ENCODE data around the gene SLU7. TPM values are rescaled to one million over a fixed set of nuclear protein-coding genes. Genes with fewer than 3 reads are reported as not detected.

Gene SLU7
- total and polyA plus RNA-seq, 2 donors (not counting 3 experiments of a cell fraction or from before 2014, with no cell fraction given), result 10.2 to 48.2 TPM

DNA sequence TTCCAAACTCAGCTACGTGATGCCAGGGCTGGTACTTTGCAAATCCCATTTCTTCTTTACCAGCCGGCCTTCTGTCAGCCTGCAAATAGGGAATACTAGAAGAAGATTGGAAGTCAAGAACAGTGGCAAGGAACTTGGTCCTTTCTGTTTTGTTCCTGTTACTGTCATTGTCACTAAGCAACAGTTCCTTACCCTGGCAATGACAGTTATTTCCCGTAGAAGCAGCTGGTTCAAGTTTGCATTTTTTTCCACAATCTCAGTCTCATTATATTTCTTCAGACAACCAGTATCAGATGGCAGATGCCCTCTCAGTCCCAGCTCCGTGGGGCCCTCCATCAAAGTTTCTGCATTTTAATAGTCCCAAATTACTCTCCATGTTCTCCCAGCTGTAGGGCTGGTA is 39.4 kb downstream of the SLU7 start:
- H3K4me3 ChIP-seq (replicated peaks in 1 of 3; ENCODE audit: insufficient read depth in 1 of 3, low read depth in 1 of 3, low read length in 3 of 3), result no peak overlapping the region
- no peaks in the 10 kb centered on the region for H3K36me3 ChIP-seq (ENCODE audit: control insufficient read depth in 2 of 2, extremely low read depth in 1 of 2, insufficient read depth in 2 of 2, low read length in 2 of 2)
- no peaks in the 10 kb centered on the region for H3K4me1 ChIP-seq (ENCODE audit: control insufficient read depth, extremely low read depth, insufficient read depth, low read length)
- no peak for FAIRE-seq
- TF ChIP-seq FOS (IDR thresholded peaks at IDR 0.05; ENCODE audit: borderline replicate concordance, insufficient read depth, low read length) (no peak), JUN (IDR thresholded peaks at IDR 0.05; ENCODE audit: borderline replicate concordance, insufficient read depth, insufficient read length, low read depth) (no peak), GATA2 (IDR thresholded peaks at IDR 0.05; ENCODE audit: insufficient read depth, insufficient read length, low read depth, low read length) (no peak), POLR2AphosphoS5 (IDR thresholded peaks at IDR 0.05; ENCODE audit: insufficient read depth, low read depth, low read length) (no peak), MYC (IDR thresholded peaks at IDR 0.05; ENCODE audit: low read depth, low read length) (no peak), CTCF (IDR thresholded peaks at IDR 0.05; ENCODE audit: extremely low read depth in 1 of 2, insufficient read depth in 1 of 2, low read depth in 1 of 2, low read length in 2 of 2) (no peak), EZH2 (IDR thresholded peaks at IDR 0.05; ENCODE audit: borderline replicate concordance, low read depth, low read length, severe bottlenecking) (no peak)
- TF ChIP-seq, protein P1, sequence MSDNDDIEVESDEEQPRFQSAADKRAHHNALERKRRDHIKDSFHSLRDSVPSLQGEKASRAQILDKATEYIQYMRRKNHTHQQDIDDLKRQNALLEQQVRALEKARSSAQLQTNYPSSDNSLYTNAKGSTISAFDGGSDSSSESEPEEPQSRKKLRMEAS (IDR thresholded peaks at IDR 0.05; ENCODE audit: insufficient read depth, insufficient read length), result no peak
- H4K20me1 ChIP-seq (replicated peaks; ENCODE audit: control insufficient read depth, extremely low read depth, insufficient read depth, low read length), result no peaks in the 10 kb centered on the region
- dilution Hi-C loops (cut with MboI; ENCODE audit: extremely low pct_ligation_motif_present, low sequenced_read_pairs), result no loop called here
- POLR2A ChIA-PET, result no interaction called here
- no peak overlapping the region for H3K9ac ChIP-seq (replicated peaks; ENCODE audit: extremely low read depth, insufficient read depth, low read length)
- CTCF ChIA-PET, result interaction anchor here (0.6 to 4.8 kb wide), 4 partner anchors 9 to 23 kb away, joined by 3 to 46 read pairs (median 4); partner anchors contain the start of gene C1QTNF2
- no peak overlapping the region for H2AFZ ChIP-seq (ENCODE audit: low read depth, low read length)
- no peak for DNase-seq (ENCODE audit: low read depth, low spot score)
- intact Hi-C loops (cut with micrococcal nuclease), result no loop called here
- peaks cover 33 to 36% of the 10 kb centered on the region in 2 experiments for H3K27me3 ChIP-seq (ENCODE audit: control insufficient read depth in 2 of 2, insufficient read depth in 2 of 2, low read length in 2 of 2)
- H3K27ac ChIP-seq (ENCODE audit: insufficient read depth, low read depth, low read length), result no peak overlapping the region
- no peak overlapping the region for H3K4me2 ChIP-seq (ENCODE audit: insufficient read depth, low read length)
- H3K79me2 ChIP-seq (ENCODE audit: control insufficient read depth, insufficient read depth, low read length), result no peaks in the 10 kb centered on the region
- no peaks in the 10 kb centered on the region for H3K9me1 ChIP-seq (replicated peaks; ENCODE audit: control insufficient read depth, extremely low read depth, insufficient read depth, low read length)
- no TSS peak for BruUV-seq (replicated peaks)
- H3K9me3 ChIP-seq (replicated peaks; ENCODE audit: control insufficient read depth, insufficient read depth, low read length), result no peaks in the 10 kb centered on the region
